NCI-H748 (cell line): ENCODE results near the gene DNMT3B.
"Not testable (repeated sequence)": the region's sequence is repeated elsewhere in the genome, so short reads cannot be mapped to it uniquely, and the experiment has no call there.

Experiments used
- DNase-seq: peaks from one replicate; lab custom pipeline; 2025; ENCODE audit not compliant: unreplicated experiment; lab: John Stamatoyannopoulos, UW

Gene DNMT3B

GRCh38 chr20:32761831-32762753 is at the start of gene DNMT3B:
Gene DNMT3B (plus strand): TSS chr20:32762385. CDS start chr20:32780324, 17,939 bp downstream.
- peak; percentile 87 for DNase-seq

- no peak for DNase-seq
Observed at GRCh38 chr20:32718749-32719348, 43.3 kb upstream of the DNMT3B start.

- DNase-seq: no peak
Observed at GRCh38 chr20:32727683-32728082, 34.5 kb upstream of the DNMT3B start.

- DNase-seq: not testable (repeated sequence)
Observed at GRCh38 chr20:32728435-32728834, 33.8 kb upstream of the DNMT3B start.

- not testable (repeated sequence) for DNase-seq
Observed at GRCh38 chr20:32729334-32729733, 32.9 kb upstream of the DNMT3B start.

GRCh38 chr20:32731882-32732266 is 30.3 kb upstream of the DNMT3B start:
- no peak for DNase-seq

GRCh38 chr20:32737371-32738223 is 24.6 kb upstream of the DNMT3B start:
- no peak for DNase-seq

GRCh38 chr20:32741151-32741550 is 21.0 kb upstream of the DNMT3B start:
- no peak for DNase-seq

- peak; percentile 31 for DNase-seq
Observed at GRCh38 chr20:32742322-32743236, 19.6 kb upstream of the DNMT3B start.

GRCh38 chr20:32743237-32744112 is 18.7 kb upstream of the DNMT3B start, which contains the start of gene COMMD7:
Gene COMMD7 (minus strand): TSS chr20:32743467. CDS start chr20:32743391, 76 bp downstream.
- peak; percentile 83 for DNase-seq

- no peak for DNase-seq
Observed at GRCh38 chr20:32749914-32750637, 12.1 kb upstream of the DNMT3B start.

GRCh38 chr20:32751293-32751692 is 10.9 kb upstream of the DNMT3B start:
- DNase-seq: no peak

GRCh38 chr20:32751702-32752457 is 10.3 kb upstream of the DNMT3B start:
- DNase-seq: no peak

GRCh38 chr20:32752458-32753250 is 9.5 kb upstream of the DNMT3B start:
- DNase-seq: no peak

GRCh38 chr20:32753731-32754130 is 8.5 kb upstream of the DNMT3B start:
- no peak for DNase-seq

GRCh38 chr20:32756156-32756555 is 6.0 kb upstream of the DNMT3B start:
- no peak for DNase-seq

- DNase-seq: no peak
Observed at GRCh38 chr20:32761417-32761830, 761 bp upstream of the DNMT3B start.
